GM12891 (cell line): ENCODE data around the gene TGFBRAP1.

Source experiments
- POLR2AphosphoS5 ChIP-seq: IDR thresholded peaks from 2 replicates; pipeline ENCODE4 v1.6.1; 2011; ENCODE audit warnings: low read depth, low read length, control low read depth
- SPI1 ChIP-seq: IDR thresholded peaks from 2 replicates; pipeline ENCODE4 v1.6.1; 2011; ENCODE audit warnings: low read depth, low read length, control low read depth

DNA sequence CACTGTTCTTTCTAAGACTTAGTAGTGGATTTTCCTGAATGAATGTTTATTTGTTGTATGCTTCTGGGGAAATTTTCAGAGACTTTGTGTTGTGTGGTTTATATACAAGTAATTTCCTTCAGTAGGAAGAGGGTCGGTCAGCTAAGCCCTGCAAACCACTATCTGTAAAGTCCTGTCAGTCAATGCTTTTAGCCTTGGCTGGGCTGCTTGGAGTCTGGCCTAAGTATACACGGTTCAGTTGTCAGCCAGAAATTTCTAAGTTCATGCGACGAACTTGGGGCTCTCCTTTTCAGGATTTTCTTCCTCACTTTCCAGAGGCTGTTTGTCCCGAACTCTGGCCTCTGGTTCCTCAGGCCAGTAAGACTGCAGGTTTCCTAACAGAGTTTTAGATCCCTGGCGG, 29.1 kb upstream of the TGFBRAP1 start:
- TF ChIP-seq POLR2AphosphoS5 (no peak), SPI1 (no peak)
